Astrocyte of the cerebellum (primary cell): ENCODE measurements around the gene NDRG3.
"Not testable (repeated sequence)": the region's sequence is repeated elsewhere in the genome, so short reads cannot be mapped to it uniquely, and the experiment has no call there.

Experiments
- DNase-seq: peaks from one replicate; pipeline ENCODE4 v3.0.0-alpha.2; 2011; ENCODE audit warnings: low read depth
- H3K4me3 ChIP-seq: 2 replicates; pipeline ENCODE4 v1.5.1; 2011; ENCODE audit warnings: mild to moderate bottlenecking, low read depth, low read length, moderate library complexity
- in situ Hi-C: cut with HindIII; loops from 2 replicates; pipeline ENCODE4 v1.10.0; 2017; ENCODE audit warnings: low sequenced_read_pairs
- TF ChIP-seq, protein P1 (sequence below): IDR thresholded peaks from 2 replicates; pipeline ENCODE4 v1.5.1; 2012; ENCODE audit warnings: low read length, low read depth, moderate library complexity, mild to moderate bottlenecking; ENCODE audit errors: missing control alignments

The NDRG3 gene

GRCh38 chr20:36614781-36615557, 130.9 kb downstream of the NDRG3 start:
- TF ChIP-seq, protein P1, sequence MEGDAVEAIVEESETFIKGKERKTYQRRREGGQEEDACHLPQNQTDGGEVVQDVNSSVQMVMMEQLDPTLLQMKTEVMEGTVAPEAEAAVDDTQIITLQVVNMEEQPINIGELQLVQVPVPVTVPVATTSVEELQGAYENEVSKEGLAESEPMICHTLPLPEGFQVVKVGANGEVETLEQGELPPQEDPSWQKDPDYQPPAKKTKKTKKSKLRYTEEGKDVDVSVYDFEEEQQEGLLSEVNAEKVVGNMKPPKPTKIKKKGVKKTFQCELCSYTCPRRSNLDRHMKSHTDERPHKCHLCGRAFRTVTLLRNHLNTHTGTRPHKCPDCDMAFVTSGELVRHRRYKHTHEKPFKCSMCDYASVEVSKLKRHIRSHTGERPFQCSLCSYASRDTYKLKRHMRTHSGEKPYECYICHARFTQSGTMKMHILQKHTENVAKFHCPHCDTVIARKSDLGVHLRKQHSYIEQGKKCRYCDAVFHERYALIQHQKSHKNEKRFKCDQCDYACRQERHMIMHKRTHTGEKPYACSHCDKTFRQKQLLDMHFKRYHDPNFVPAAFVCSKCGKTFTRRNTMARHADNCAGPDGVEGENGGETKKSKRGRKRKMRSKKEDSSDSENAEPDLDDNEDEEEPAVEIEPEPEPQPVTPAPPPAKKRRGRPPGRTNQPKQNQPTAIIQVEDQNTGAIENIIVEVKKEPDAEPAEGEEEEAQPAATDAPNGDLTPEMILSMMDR, result no peak
- no peak overlapping the region for H3K4me3 ChIP-seq
- in situ Hi-C loops, result no loop called here
- peak; percentile 35 for DNase-seq

- in situ Hi-C loops, result no loop called here
- no peak for DNase-seq
- H3K4me3 ChIP-seq, result no peak overlapping the region
- TF ChIP-seq, protein P1, result no peak
These were observed 131.9 kb downstream of the NDRG3 start for GRCh38 chr20:36613974-36614373.

DNA sequence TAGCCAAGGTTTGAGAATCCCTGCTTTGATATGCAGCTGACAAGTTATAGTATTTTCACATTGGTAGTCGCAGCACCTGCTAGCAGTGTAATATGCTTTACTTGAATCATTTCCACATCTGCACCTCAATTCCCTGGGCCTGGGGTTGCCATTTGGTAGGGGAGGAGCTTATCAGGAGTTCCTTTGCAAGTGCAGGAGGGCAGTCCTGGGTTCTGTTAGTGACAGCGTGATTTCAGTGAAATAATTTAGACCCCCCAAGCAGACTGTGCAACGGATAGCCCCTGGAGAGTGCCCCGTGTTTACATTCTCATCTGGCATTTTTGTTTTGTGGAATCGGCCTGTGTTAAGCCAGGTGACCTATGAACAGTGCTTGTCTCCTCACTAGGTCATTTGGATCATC, 134.3 kb downstream of the NDRG3 start:
- TF ChIP-seq, protein P1, result no peak
- DNase-seq, result no peak
- no peak overlapping the region for H3K4me3 ChIP-seq
- in situ Hi-C loops, result no loop called here

- DNase-seq, in situ Hi-C loops, H3K4me3 ChIP-seq: not testable (repeated sequence)
These were observed 137.5 kb downstream of the NDRG3 start for GRCh38 chr20:36608388-36608728.

- in situ Hi-C loops, result no loop called here
- TF ChIP-seq, protein P1, result no peak
- H3K4me3 ChIP-seq, result no peak overlapping the region
- DNase-seq, result no peak
These were observed 138.1 kb downstream of the NDRG3 start for GRCh38 chr20:36607586-36608387.

DNA sequence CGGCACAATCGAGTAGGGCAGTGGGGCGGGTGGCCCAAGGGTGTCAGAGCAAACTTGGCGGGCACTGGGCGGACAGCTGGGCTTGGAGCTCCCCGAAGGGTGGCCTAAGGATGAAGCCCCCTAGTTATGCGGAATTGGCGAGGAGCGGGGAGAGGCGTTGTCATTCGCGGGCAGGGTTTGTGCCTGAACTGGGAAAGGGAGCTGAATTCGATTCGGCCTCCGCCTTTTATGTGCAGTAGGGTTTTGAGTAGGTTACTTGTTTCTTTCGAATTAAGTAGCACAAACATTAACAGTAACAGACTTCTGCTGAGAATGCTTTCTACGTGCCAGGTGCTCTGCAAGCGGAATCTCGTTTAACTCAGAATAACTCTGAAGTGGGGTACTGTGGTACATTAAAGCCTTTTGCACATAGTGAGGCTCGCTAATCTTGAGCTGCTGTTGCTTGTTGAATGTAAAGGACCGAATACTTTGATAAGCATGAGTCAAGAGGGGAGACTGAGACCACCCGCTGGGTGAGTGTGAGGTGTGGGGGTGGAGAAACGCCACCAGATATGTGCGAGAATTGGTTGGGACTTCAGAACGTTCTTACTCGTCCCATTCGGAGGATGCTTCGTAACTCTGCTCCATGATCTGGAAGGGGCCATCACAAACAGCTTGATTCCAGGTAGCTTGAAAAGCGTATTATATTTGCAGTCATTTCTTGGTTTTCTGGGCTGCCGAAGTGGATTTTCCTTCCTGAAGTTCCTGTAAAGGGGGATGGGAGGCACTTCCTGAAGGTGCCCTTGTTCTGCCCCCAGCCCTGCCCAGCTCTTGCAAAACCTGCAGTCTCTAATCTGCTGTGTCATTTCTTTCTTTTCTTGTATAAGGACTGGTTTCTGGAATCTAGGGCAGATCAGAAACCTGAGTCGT, 139.5 kb downstream of the NDRG3 start:
- in situ Hi-C loops, result no loop called here
- peak overlapping the region; percentile 97 for H3K4me3 ChIP-seq
- no peak for DNase-seq
- TF ChIP-seq, protein P1, result no peak
